ENCODE measurements around the gene SKAP1.

DNA sequence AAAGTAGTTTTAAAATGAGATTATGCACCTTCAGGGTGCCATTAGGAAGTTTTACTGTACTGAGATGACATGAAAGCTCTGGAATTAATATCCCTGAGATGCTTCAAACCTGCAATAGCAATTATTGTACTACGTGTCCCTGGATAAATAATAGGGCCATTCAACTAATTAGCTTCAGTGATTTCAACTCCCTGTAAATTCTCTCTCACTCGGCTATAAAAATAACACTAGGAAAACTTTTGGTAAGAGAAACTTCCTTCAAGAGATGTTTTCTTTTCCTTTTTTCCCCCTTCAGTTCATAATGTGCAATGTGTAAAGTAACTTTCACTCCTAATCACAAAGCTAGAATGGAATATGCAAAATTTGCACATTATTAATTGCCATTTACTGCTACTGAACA is 176.0 kb downstream of the SKAP1 start:
- TF ChIP-seq MXI1 (IDR thresholded peaks at IDR 0.05; ENCODE audit: low read depth, low read length) (no peak), RFX5 (IDR thresholded peaks at IDR 0.05; ENCODE audit: low read length) (no peak), TAF1 (IDR thresholded peaks at IDR 0.05; ENCODE audit: borderline replicate concordance, low read depth, low read length) (no peak), ELF1 (IDR thresholded peaks at IDR 0.05) (no peak)

Measured in SK-N-SH (cell line).